Neural progenitor cell (in vitro differentiated cells): Measurements from ENCODE around the gene CES5A. TPM values are rescaled to one million over a fixed set of nuclear protein-coding genes. Genes with fewer than 3 reads are reported as not detected.
"Not testable (repeated sequence)": the region's sequence is repeated elsewhere in the genome, so short reads cannot be mapped to it uniquely, and the experiment has no call there.

ENCODE experiments used
- DNase-seq: peaks from one replicate; pipeline ENCODE4 v3.0.0-alpha.2; 2016; ENCODE audit warnings: low spot score
- H2AFZ ChIP-seq: fragments of 200-600 bp; sonication (generic); replicated peaks from 2 replicates; pipeline ENCODE4 v1.6.1; 2016; ENCODE audit warnings: antibody characterized with exemption
- H3F3A ChIP-seq: fragments of 200-600 bp; sonication (generic); 2 replicates; pipeline ENCODE4 v1.6.1; 2016; ENCODE audit warnings: antibody characterized with exemption, low read depth
- H3K27ac ChIP-seq: fragments of 200-600 bp; sonication (generic); 2 replicates; pipeline ENCODE4 v1.5.1; 2016; ENCODE audit warnings: mild to moderate bottlenecking
- H3K27me3 ChIP-seq: fragments of 200-600 bp; sonication (generic); 2 replicates; pipeline ENCODE4 v1.6.1; 2016; ENCODE audit warnings: mild to moderate bottlenecking, moderate library complexity
- H3K36me3 ChIP-seq: fragments of 200-600 bp; sonication (generic); 2 replicates; pipeline ENCODE4 v1.5.1; 2016
- H3K4me1 ChIP-seq: fragments of 200-600 bp; sonication (generic); 2 replicates; pipeline ENCODE4 v1.6.1; 2016; ENCODE audit warnings: mixed run types
- H3K4me2 ChIP-seq: fragments of 200-600 bp; sonication (generic); 2 replicates; pipeline ENCODE4 v1.6.1; 2016
- H3K4me3 ChIP-seq: fragments of 200-600 bp; sonication (generic); 2 replicates; pipeline ENCODE4 v1.5.1; 2016
- H3K79me2 ChIP-seq: fragments of 200-600 bp; sonication (generic); 2 replicates; pipeline ENCODE4 v1.6.1; 2016; ENCODE audit warnings: low read depth
- H3K9ac ChIP-seq: fragments of 200-600 bp; sonication (generic); 2 replicates; pipeline ENCODE4 v1.6.1; 2016
- H3K9me3 ChIP-seq: fragments of 200-600 bp; sonication (generic); 2 replicates; pipeline ENCODE4 v1.5.1; 2016; ENCODE audit warnings: low read depth
- H4K20me1 ChIP-seq: fragments of 200-600 bp; sonication (generic); 2 replicates; pipeline ENCODE4 v1.6.1; 2016; ENCODE audit warnings: low read depth
- H3K27ac Mint-ChIP-seq: 3 replicates; pipeline ENCODE4 v1.8.0; 2021; ENCODE audit warnings: mixed read lengths
- H3K27me3 Mint-ChIP-seq: 2 replicates; pipeline ENCODE4 v1.8.0; 2022; ENCODE audit warnings: low read depth, mild to moderate bottlenecking, inconsistent platforms, moderate library complexity, mixed read lengths; ENCODE audit not compliant: insufficient read depth
- H3K36me3 Mint-ChIP-seq: 3 replicates; pipeline ENCODE4 v1.8.0; 2021; ENCODE audit warnings: mixed read lengths
- H3K4me1 Mint-ChIP-seq: 3 replicates; pipeline ENCODE4 v1.8.0; 2021; ENCODE audit warnings: mixed read lengths
- H3K4me3 Mint-ChIP-seq: 3 replicates; pipeline ENCODE4 v1.8.0; 2021; ENCODE audit warnings: mild to moderate bottlenecking, moderate library complexity, mixed read lengths
- H3K9me3 Mint-ChIP-seq: 3 replicates; pipeline ENCODE4 v1.8.0; 2020; ENCODE audit warnings: mixed read lengths
- CTCF ChIP-seq: fragments of 200-600 bp; sonication (generic); IDR thresholded peaks from 2 replicates; pipeline ENCODE4 v1.5.1; 2017; ENCODE audit warnings: antibody characterized with exemption, mild to moderate bottlenecking
- EZH2 ChIP-seq: fragments of 200-600 bp; sonication (generic); IDR thresholded peaks from 2 replicates; pipeline ENCODE4 v1.6.1; 2017; ENCODE audit warnings: antibody characterized with exemption, mild to moderate bottlenecking, moderate library complexity
- EZH2phosphoT487 ChIP-seq: fragments of 200-600 bp; sonication (generic); IDR thresholded peaks from 2 replicates; pipeline ENCODE4 v1.6.1; 2017; ENCODE audit warnings: antibody characterized with exemption
- total RNA-seq: library from RNA; depleted of rRNA; stranded (reverse); fragments of >200 nt; gene quantifications from 2 replicates; pipeline ENCODE4 v1.2.3, GENCODE V29; 2015; ENCODE audit warnings: low replicate concordance

The CES5A gene
- total RNA-seq, 1 donor from 2014 or later = not detected

- no peaks in the 10 kb centered on the region for H3F3A ChIP-seq
- H3K79me2 ChIP-seq = no peaks in the 10 kb centered on the region
- H3K4me1 ChIP-seq = no peaks in the 10 kb centered on the region
- no peaks in the 10 kb centered on the region for H3K9me3 Mint-ChIP-seq
- no peaks in the 10 kb centered on the region for H3K36me3 ChIP-seq
- H3K9me3 ChIP-seq = no peaks in the 10 kb centered on the region
- no peak for TF ChIP-seq CTCF
- no peak for TF ChIP-seq EZH2phosphoT487
- TF ChIP-seq EZH2 = no peak
- H3K4me2 ChIP-seq = no peak overlapping the region
- no peak for DNase-seq
- H3K4me3 Mint-ChIP-seq = no peak overlapping the region
- no peaks in the 10 kb centered on the region for H4K20me1 ChIP-seq
- no peak overlapping the region for H3K9ac ChIP-seq
- H3K36me3 Mint-ChIP-seq = no peaks in the 10 kb centered on the region
- no peak overlapping the region for H3K27ac Mint-ChIP-seq
- peaks cover 6% of the 10 kb centered on the region for H3K4me1 Mint-ChIP-seq
- H2AFZ ChIP-seq = no peak overlapping the region
- H3K27me3 Mint-ChIP-seq = no peaks in the 10 kb centered on the region
- H3K27me3 ChIP-seq = no peaks in the 10 kb centered on the region
- H3K27ac ChIP-seq = no peak overlapping the region
- H3K4me3 ChIP-seq = no peak overlapping the region
Measured at GRCh38 chr16:55868137-55868536, 7.0 kb downstream of the CES5A start.

GRCh38 chr16:55861288-55861687, 13.9 kb downstream of the CES5A start:
- H3K4me3 Mint-ChIP-seq = no peak overlapping the region
- TF ChIP-seq EZH2 (no peak), EZH2phosphoT487 (no peak), CTCF (no peak)

GRCh38 chr16:55857650-55858049, 17.5 kb downstream of the CES5A start:
- not testable (repeated sequence) for H3K4me1 ChIP-seq, H3K27ac ChIP-seq, DNase-seq, H3K9ac ChIP-seq, H4K20me1 ChIP-seq, H3K9me3 ChIP-seq, H3K4me1 Mint-ChIP-seq, H3K36me3 Mint-ChIP-seq, H3K4me3 Mint-ChIP-seq, H3K27me3 ChIP-seq, H2AFZ ChIP-seq, H3K36me3 ChIP-seq, H3F3A ChIP-seq, H3K79me2 ChIP-seq, H3K9me3 Mint-ChIP-seq, H3K27me3 Mint-ChIP-seq, H3K4me3 ChIP-seq, H3K27ac Mint-ChIP-seq, H3K4me2 ChIP-seq

More at GRCh38 chr16:55861288-55861687, 13.9 kb downstream of the CES5A start:
- Histone ChIP-seq H2AFZ (no peak overlapping the region), H3K4me1 (no peaks in the 10 kb centered on the region), H3F3A (no peaks in the 10 kb centered on the region), H3K4me3 (no peak overlapping the region), H3K27ac (no peak overlapping the region), H3K9me3 (no peaks in the 10 kb centered on the region), H3K27me3 (no peaks in the 10 kb centered on the region), H3K9ac (no peak overlapping the region), H3K4me2 (no peak overlapping the region), H3K79me2 (no peaks in the 10 kb centered on the region), H3K36me3 (no peaks in the 10 kb centered on the region), H4K20me1 (no peaks in the 10 kb centered on the region)
- no peak overlapping the region for H3K27ac Mint-ChIP-seq
- H3K4me1 Mint-ChIP-seq = no peaks in the 10 kb centered on the region
- H3K27me3 Mint-ChIP-seq = peaks cover 2% of the 10 kb centered on the region
- DNase-seq = no peak
- no peaks in the 10 kb centered on the region for H3K9me3 Mint-ChIP-seq
- no peaks in the 10 kb centered on the region for H3K36me3 Mint-ChIP-seq

GRCh38 chr16:55856950-55857349, 18.2 kb downstream of the CES5A start:
- Mint-ChIP-seq H3K9me3 (no peaks in the 10 kb centered on the region), H3K27me3 (peaks cover 4% of the 10 kb centered on the region), H3K4me3 (no peak overlapping the region), H3K4me1 (no peaks in the 10 kb centered on the region), H3K36me3 (no peaks in the 10 kb centered on the region), H3K27ac (no peak overlapping the region)
- no peaks in the 10 kb centered on the region for H3K27me3 ChIP-seq
- TF ChIP-seq CTCF = no peak
- TF ChIP-seq EZH2 = no peak
- no peak for TF ChIP-seq EZH2phosphoT487
- H3K9me3 ChIP-seq = no peaks in the 10 kb centered on the region
- H3K27ac ChIP-seq = no peak overlapping the region
- no peaks in the 10 kb centered on the region for H3K4me1 ChIP-seq
- H4K20me1 ChIP-seq = no peaks in the 10 kb centered on the region
- H3K9ac ChIP-seq = no peak overlapping the region
- no peak overlapping the region for H3K4me3 ChIP-seq
- no peak for DNase-seq
- no peaks in the 10 kb centered on the region for H3K36me3 ChIP-seq
- H2AFZ ChIP-seq = no peak overlapping the region
- no peaks in the 10 kb centered on the region for H3F3A ChIP-seq
- H3K4me2 ChIP-seq = no peak overlapping the region
- H3K79me2 ChIP-seq = no peaks in the 10 kb centered on the region
